PFSK-1 (cell line): ENCODE data around the gene ANKRD33.

ENCODE experiments used
- FOXP2 ChIP-seq: optimal IDR thresholded peaks from 2 replicates; pipeline ENCODE3; 2011; ENCODE audit warnings: borderline replicate concordance, control low read depth, inconsistent platforms; ENCODE audit not compliant: insufficient read depth; ENCODE audit errors: extremely low read length, extremely low read depth
- POLR2AphosphoS5 ChIP-seq: IDR thresholded peaks from 2 replicates; pipeline ENCODE4 v1.6.1; 2012; ENCODE audit warnings: low read depth, mild to moderate bottlenecking, control low read depth, low read length, moderate library complexity
- REST ChIP-seq, 2 experiments: IDR thresholded peaks; 2 replicates each; pipeline versions ENCODE4 v1.6.1 to v1.8.0; 2011 to 2012; ENCODE audit warnings: low read depth in 2 of 2, low read length in 2 of 2, control low read depth in 1 of 2, inconsistent platforms in 1 of 2, mild to moderate bottlenecking in 1 of 2, moderate library complexity in 1 of 2; ENCODE audit not compliant: insufficient read depth in 1 of 2
- SIN3A ChIP-seq: IDR thresholded peaks from 2 replicates; pipeline ENCODE4 v1.6.1; 2012; ENCODE audit warnings: mild to moderate bottlenecking, low read length, moderate library complexity, borderline replicate concordance; ENCODE audit not compliant: insufficient read depth
- TAF1 ChIP-seq: IDR thresholded peaks from 2 replicates; pipeline ENCODE4 v1.6.1; 2012; ENCODE audit warnings: low read length, control low read depth, borderline replicate concordance; ENCODE audit not compliant: insufficient read depth

The ANKRD33 gene

GRCh38 chr12:51917746-51918453 lies 30.0 kb downstream of the ANKRD33 start:
- TF ChIP-seq POLR2AphosphoS5 (no peak), TAF1 (no peak), SIN3A (no peak), REST (IDR thresholded peaks at IDR 0.05; ENCODE audit: insufficient read depth in 1 of 2, low read depth in 2 of 2, low read length in 2 of 2) (no peak), FOXP2 (no peak)

- TF ChIP-seq REST (IDR thresholded peaks at IDR 0.05; ENCODE audit: insufficient read depth in 1 of 2, low read depth in 2 of 2, low read length in 2 of 2) (no peak), FOXP2 (no peak), TAF1 (no peak)
These were observed 32.1 kb downstream of the ANKRD33 start for GRCh38 chr12:51920046-51920445.

GRCh38 chr12:51921017-51921725 lies 33.3 kb downstream of the ANKRD33 start:
- no peak for TF ChIP-seq SIN3A
- TF ChIP-seq FOXP2, result no peak
- no peak for TF ChIP-seq POLR2AphosphoS5
- no peak for TF ChIP-seq REST (IDR thresholded peaks at IDR 0.05; ENCODE audit: insufficient read depth in 1 of 2, low read depth in 2 of 2, low read length in 2 of 2)
- TF ChIP-seq TAF1, result no peak

GRCh38 chr12:51922146-51922545 lies 34.2 kb downstream of the ANKRD33 start:
- TF ChIP-seq REST (IDR thresholded peaks at IDR 0.05; ENCODE audit: insufficient read depth in 1 of 2, low read depth in 2 of 2, low read length in 2 of 2) (no peak), FOXP2 (no peak), POLR2AphosphoS5 (0 out of 2 replicates have a peak, but pooled peaks have one; percentile 3), TAF1 (no peak)
